Spleen (tissue), 11 donors: Measurements from ENCODE around the gene ZFYVE28. TPM values are rescaled to one million over a fixed set of nuclear protein-coding genes. Genes with fewer than 3 reads are reported as not detected.

Experiments used
- DNase-seq: peaks from one replicate; pipeline ENCODE4 v3.0.0-alpha.2; 2020
- H3K27ac ChIP-seq, 8 donors: fragments of 200-600 bp; sonication (generic) in 7 of 8; 1 replicate in 4 of 8; 2 replicates in 4 of 8; pipeline versions ENCODE4 v1.5.0 to v1.8.0; 2016 to 2021; ENCODE audit warnings: inconsistent platforms in 4 of 8, mild to moderate bottlenecking in 4 of 8, moderate library complexity in 1 of 8
- H3K27me3 ChIP-seq, 7 donors: fragments of 200-600 bp; sonication (generic) in 6 of 7; replicated peaks in 1 of 7; 1 replicate in 4 of 7; 2 replicates in 3 of 7; pipeline versions ENCODE4 v1.5.0 to v1.8.0; 2016 to 2021; ENCODE audit warnings: inconsistent platforms in 3 of 7, mild to moderate bottlenecking in 1 of 7
- H3K36me3 ChIP-seq, 6 donors: fragments of 200-600 bp; sonication (generic) in 5 of 6; 1 replicate in 4 of 6; 2 replicates in 2 of 6; pipeline versions ENCODE4 v1.5.0 to v1.8.0; 2016 to 2021; ENCODE audit warnings: inconsistent platforms in 2 of 6
- H3K4me1 ChIP-seq, 6 donors: fragments of 200-600 bp; sonication (generic) in 5 of 6; 1 replicate in 3 of 6; 2 replicates in 3 of 6; pipeline versions ENCODE4 v1.5.0 to v1.8.0; 2016 to 2021; ENCODE audit warnings: inconsistent platforms in 3 of 6
- H3K4me3 ChIP-seq, 8 donors: fragments of 200-600 bp; sonication (generic) in 7 of 8; 1 replicate in 4 of 8; 2 replicates in 4 of 8; pipeline versions ENCODE4 v1.5.0 to v1.8.0; 2016 to 2021; ENCODE audit warnings: inconsistent platforms in 4 of 8, mild to moderate bottlenecking in 4 of 8, moderate library complexity in 2 of 8
- H3K9me3 ChIP-seq, 8 donors: fragments of 200-600 bp; sonication (generic) in 7 of 8; 1 replicate in 4 of 8; 2 replicates in 4 of 8; pipeline versions ENCODE4 v1.5.0 to v1.8.0; 2016 to 2021; ENCODE audit warnings: inconsistent platforms in 4 of 8
- CTCF ChIP-seq, 11 experiments: fragments of 200-600 bp in 7 of 11; fragments of 450-650 bp in 4 of 11; sonication (generic) in 4 of 11; IDR thresholded peaks in 8 of 11; conservative IDR thresholded peaks in 3 of 11; 1 replicate in 7 of 11; 2 replicates in 4 of 11; pipeline versions ENCODE4 v1.4.0 to v1.8.0; 2016 to 2021; ENCODE audit warnings: antibody characterized with exemption in 11 of 11, inconsistent platforms in 4 of 11, mild to moderate bottlenecking in 1 of 11
- POLR2A ChIP-seq, 3 donors: fragments of 450-650 bp; IDR thresholded peaks; one replicate each; pipeline ENCODE4 v1.5.1; 2017; ENCODE audit warnings: antibody characterized with exemption in 3 of 3, mild to moderate bottlenecking in 1 of 3
- POLR2AphosphoS5 ChIP-seq, 3 donors: sonication (generic); formaldehyde crosslinking; IDR thresholded peaks; one replicate each; pipeline ENCODE4 v1.5.1; 2017; ENCODE audit warnings: antibody characterized with exemption in 3 of 3
- WGBS, 5 donors: extraction: QIAGEN DNeasy Blood & Tissue Kit in 3 of 5; methylation state at CpG; one replicate each; pipeline versions ENCODE4 v1.1.5 to v1.1.7; 2013 to 2018; 5-methylcytosine and 5-hydroxymethylcytosine counted together
- intact Hi-C: fragments of 100-400 bp; cut with DNase I; formaldehyde crosslinking; loops from one replicate; pipeline ENCODE4 v1.15.0; 2023; ENCODE audit warnings: low total_unique reads
- polyA plus RNA-seq, 3 donors: library from polyadenylated mRNA; stranded (reverse); fragments of 200-250 nt; gene quantifications; one replicate each; pipeline ENCODE4 v1.2.1, GENCODE V29; 2013
- total RNA-seq, 7 donors: library from RNA; depleted of rRNA in 3 of 7; stranded (reverse); fragments of >200 nt in 3 of 7; fragmentation: NEBNext Ultra II Directional in 4 of 7; extraction: Animal tissue kit (Norgen Biotek cat#: 25700) in 4 of 7; gene quantifications; one replicate each; pipeline versions ENCODE4 v1.1.0 to v1.2.1, GENCODE V29; 2016 to 2021
- donor health status: healthy with polysubstance abuse.
- donor health status: DM: no; HTN: no; CAD: no; lungs with moderate emphysema.
- donor health status: DM: no; HTN: no; CAD: no.
- donor health status: Bipolar disorder and iron deficiency.
- donor health status: healthy.
- donor health status: DM: no; HTN: no; CAD: no.
- donor health status: DM: yes; HTN: yes; CAD: no.

ZFYVE28 gene
- total and polyA plus RNA-seq, 10 donors: 2.7 to 31.3 (median 12.6) TPM

GRCh38 chr4:2417226-2417764 lies 1.1 kb downstream of the ZFYVE28 start:
- intact Hi-C loops: loop anchor here (10.0 kb wide), 1 partner anchor 152 kb away; the partner anchor contains the start of gene MXD4
- 0 to 2% (median 1%) methylated on average over 6 to 61 of the region's 61 CpGs for WGBS, 5 donors

GRCh38 chr4:2416564-2417225 lies 1.8 kb downstream of the ZFYVE28 start:
- WGBS, 5 donors: 2 to 5% (median 3%) methylated on average over 22 to 55 of the region's 55 CpGs
- TF ChIP-seq POLR2A (IDR thresholded peaks at IDR 0.05) (no peak), POLR2AphosphoS5 (IDR thresholded peaks at IDR 0.05) (peak in 2 of 3 donors; percentile 37 to 59)
- H3K27ac ChIP-seq: peak overlapping the region in 7 of 8 donors; percentile 35 to 87 (median 63)
- H3K36me3 ChIP-seq: no peaks in the 10 kb centered on the region
- H3K27me3 ChIP-seq: peaks cover 0 to 66% (median 29%) of the 10 kb centered on the region in 7 donors
- no peaks in the 10 kb centered on the region for H3K9me3 ChIP-seq
- peak; percentile 85 for DNase-seq
- peaks cover 43 to 79% (median 71%) of the 10 kb centered on the region in 6 donors for H3K4me1 ChIP-seq
- peak overlapping the region; percentile 27 to 94 (median 72) for H3K4me3 ChIP-seq
- intact Hi-C loops: loop anchor here (10.0 kb wide), 1 partner anchor 152 kb away; the partner anchor contains the start of gene MXD4

More at GRCh38 chr4:2417226-2417764, 1.1 kb downstream of the ZFYVE28 start:
- TF ChIP-seq POLR2A (IDR thresholded peaks at IDR 0.05): no peak
- TF ChIP-seq POLR2AphosphoS5 (IDR thresholded peaks at IDR 0.05): no peak
- no peak for TF ChIP-seq CTCF (IDR thresholded peaks at IDR 0.05 in 8 of 11, conservative IDR thresholded peaks at IDR 0.05 in 3 of 11)
- Histone ChIP-seq H3K4me1 (peaks cover 37 to 73% (median 65%) of the 10 kb centered on the region in 6 donors), H3K9me3 (no peaks in the 10 kb centered on the region), H3K27ac (peak overlapping the region in 6 of 8 donors; percentile 35 to 87 (median 65)), H3K27me3 (peaks cover 0 to 72% (median 29%) of the 10 kb centered on the region in 7 donors), H3K36me3 (no peaks in the 10 kb centered on the region), H3K4me3 (peak overlapping the region; percentile 27 to 94 (median 72))
- no peak for DNase-seq

GRCh38 chr4:2415881-2416563 lies 2.4 kb downstream of the ZFYVE28 start:
- intact Hi-C loops: loop anchor here (10.0 kb wide), 1 partner anchor 151 kb away; the partner anchor contains the start of gene MXD4
- peak; percentile 38 for DNase-seq
- TF ChIP-seq CTCF (IDR thresholded peaks at IDR 0.05 in 8 of 11, conservative IDR thresholded peaks at IDR 0.05 in 3 of 11) (no peak), POLR2AphosphoS5 (IDR thresholded peaks at IDR 0.05) (no peak), POLR2A (IDR thresholded peaks at IDR 0.05) (no peak)
- no peaks in the 10 kb centered on the region for H3K9me3 ChIP-seq
- H3K27me3 ChIP-seq: peaks cover 0 to 60% (median 29%) of the 10 kb centered on the region in 7 donors
- H3K27ac ChIP-seq: peak overlapping the region in 6 of 8 donors; percentile 35 to 87 (median 61)
- 46 to 61% (median 55%) methylated on average over 17 of the region's 17 CpGs for WGBS, 5 donors
- H3K36me3 ChIP-seq: no peaks in the 10 kb centered on the region
- peak overlapping the region in 6 of 8 donors; percentile 62 to 94 (median 72) for H3K4me3 ChIP-seq
- H3K4me1 ChIP-seq: peaks cover 43 to 85% (median 76%) of the 10 kb centered on the region in 6 donors

- DNase-seq: no peak
- Histone ChIP-seq H3K9me3 (no peaks in the 10 kb centered on the region), H3K36me3 (no peaks in the 10 kb centered on the region), H3K27ac (peak overlapping the region in 4 of 8 donors; percentile 55 to 87 (median 83)), H3K27me3 (peaks cover 0 to 51% (median 26%) of the 10 kb centered on the region in 7 donors), H3K4me1 (peaks cover 43 to 88% (median 78%) of the 10 kb centered on the region in 6 donors), H3K4me3 (no peak overlapping the region)
- no peak for TF ChIP-seq POLR2A (IDR thresholded peaks at IDR 0.05)
- no peak for TF ChIP-seq CTCF (IDR thresholded peaks at IDR 0.05 in 8 of 11, conservative IDR thresholded peaks at IDR 0.05 in 3 of 11)
- TF ChIP-seq POLR2AphosphoS5 (IDR thresholded peaks at IDR 0.05): no peak
- 86 to 93% (median 90%) methylated on average over 3 of the region's 3 CpGs for WGBS, 5 donors
- intact Hi-C loops: loop anchor here (10.0 kb wide), 1 partner anchor 150 kb away; the partner anchor contains the start of gene MXD4
These were observed 3.2 kb downstream of the ZFYVE28 start for GRCh38 chr4:2415213-2415612.
